ENCODE data around the gene CST4. TPM values are rescaled to one million over a fixed set of nuclear protein-coding genes. Genes with fewer than 3 reads are reported as not detected.
"Not testable (repeated sequence)": the region's sequence is repeated elsewhere in the genome, so short reads cannot be mapped to it uniquely, and the experiment has no call there.

Gene CST4
- total and polyA plus RNA-seq, 7 donors, result not detected

- Histone ChIP-seq H3K4me1 (no peaks in the 10 kb centered on the region), H3K4me3 (no peak overlapping the region), H3K27ac (no peak overlapping the region), H3K36me3 (no peaks in the 10 kb centered on the region), H3K9me3 (no peaks in the 10 kb centered on the region), H3K27me3 (no peaks in the 10 kb centered on the region)
- DNase-seq, result no peak
- WGBS, 2 donors, result 79 to 87% methylated on average over 8 of the region's 8 CpGs
- TF ChIP-seq CTCF (IDR thresholded peaks at IDR 0.05) (no peak), POLR2AphosphoS5 (IDR thresholded peaks at IDR 0.05) (no peak), POLR2A (IDR thresholded peaks at IDR 0.05) (no peak), EP300 (IDR thresholded peaks at IDR 0.05) (no peak)
- intact Hi-C loops (cut with DNase I), result no loop called here
Observed at GRCh38 chr20:23690581-23690980, 1.7 kb upstream of the CST4 start.

GRCh38 chr20:23689399-23689690 is 507 bp upstream of the CST4 start:
- no peak overlapping the region for H3K27ac ChIP-seq
- intact Hi-C loops (cut with DNase I), result no loop called here
- no peaks in the 10 kb centered on the region for H3K27me3 ChIP-seq
- DNase-seq, result no peak
- WGBS, 2 donors, result 60 to 65% methylated on average over 3 of the region's 3 CpGs
- no peaks in the 10 kb centered on the region for H3K9me3 ChIP-seq
- no peaks in the 10 kb centered on the region for H3K4me1 ChIP-seq
- H3K4me3 ChIP-seq, result no peak overlapping the region
- H3K36me3 ChIP-seq, result no peaks in the 10 kb centered on the region
- TF ChIP-seq POLR2A (IDR thresholded peaks at IDR 0.05), result no peak

GRCh38 chr20:23687986-23688385 is 852 bp downstream of the CST4 start:
- no peak for DNase-seq
- TF ChIP-seq EP300 (IDR thresholded peaks at IDR 0.05) (no peak), POLR2A (IDR thresholded peaks at IDR 0.05) (no peak), CTCF (IDR thresholded peaks at IDR 0.05) (no peak), POLR2AphosphoS5 (IDR thresholded peaks at IDR 0.05) (no peak)
- 51 to 78% methylated on average over 3 of the region's 3 CpGs for WGBS, 2 donors
- H3K4me3 ChIP-seq, result no peak overlapping the region
- no peaks in the 10 kb centered on the region for H3K27me3 ChIP-seq
- intact Hi-C loops (cut with DNase I), result no loop called here
- H3K27ac ChIP-seq, result no peak overlapping the region
- no peaks in the 10 kb centered on the region for H3K9me3 ChIP-seq
- no peaks in the 10 kb centered on the region for H3K36me3 ChIP-seq
- no peaks in the 10 kb centered on the region for H3K4me1 ChIP-seq

- Histone ChIP-seq H3K4me1 (no peaks in the 10 kb centered on the region), H3K27me3 (no peaks in the 10 kb centered on the region), H3K36me3 (no peaks in the 10 kb centered on the region), H3K27ac (no peak overlapping the region), H3K9me3 (no peaks in the 10 kb centered on the region), H3K4me3 (no peak overlapping the region)
- no peak for TF ChIP-seq POLR2A (IDR thresholded peaks at IDR 0.05)
- no peak for TF ChIP-seq CTCF (IDR thresholded peaks at IDR 0.05)
- intact Hi-C loops (cut with DNase I), result no loop called here
- 78 to 84% methylated on average over 4 of the region's 4 CpGs for WGBS, 2 donors
- no peak for DNase-seq
Observed at GRCh38 chr20:23686046-23686750, 2.6 kb downstream of the CST4 start.

- H3K4me3 ChIP-seq; H3K36me3 ChIP-seq; H3K9me3 ChIP-seq; H3K27me3 ChIP-seq; H3K4me1 ChIP-seq; DNase-seq; intact Hi-C loops (cut with DNase I); H3K27ac ChIP-seq: not testable (repeated sequence)
- WGBS, 2 donors, result 63 to 79% methylated on average over 4 of the region's 4 CpGs
Observed at GRCh38 chr20:23685529-23685896, 3.3 kb downstream of the CST4 start.

GRCh38 chr20:23684261-23684660 is 4.6 kb downstream of the CST4 start:
- no peak for DNase-seq
- TF ChIP-seq CTCF (IDR thresholded peaks at IDR 0.05) (no peak), POLR2A (IDR thresholded peaks at IDR 0.05) (no peak), EP300 (IDR thresholded peaks at IDR 0.05) (no peak), POLR2AphosphoS5 (IDR thresholded peaks at IDR 0.05) (no peak)
- intact Hi-C loops (cut with DNase I), result no loop called here
- H3K27me3 ChIP-seq, result no peaks in the 10 kb centered on the region
- H3K4me1 ChIP-seq, result no peaks in the 10 kb centered on the region
- no peak overlapping the region for H3K4me3 ChIP-seq
- H3K36me3 ChIP-seq, result no peaks in the 10 kb centered on the region
- no peaks in the 10 kb centered on the region for H3K9me3 ChIP-seq
- H3K27ac ChIP-seq, result no peak overlapping the region
- WGBS, 2 donors, result 84 to 87% methylated on average over 6 of the region's 6 CpGs

All from sigmoid colon (tissue), 7 donors.